GM12873 (cell line): ENCODE data around the gene MTRFR.

Experiments used
- CTCF ChIP-seq: IDR thresholded peaks from 2 replicates; pipeline ENCODE4 v1.5.1; 2012; ENCODE audit warnings: low read depth, mild to moderate bottlenecking, moderate library complexity, low read length, control low read depth; ENCODE audit not compliant: insufficient read depth; ENCODE audit errors: missing control alignments

The MTRFR gene

DNA sequence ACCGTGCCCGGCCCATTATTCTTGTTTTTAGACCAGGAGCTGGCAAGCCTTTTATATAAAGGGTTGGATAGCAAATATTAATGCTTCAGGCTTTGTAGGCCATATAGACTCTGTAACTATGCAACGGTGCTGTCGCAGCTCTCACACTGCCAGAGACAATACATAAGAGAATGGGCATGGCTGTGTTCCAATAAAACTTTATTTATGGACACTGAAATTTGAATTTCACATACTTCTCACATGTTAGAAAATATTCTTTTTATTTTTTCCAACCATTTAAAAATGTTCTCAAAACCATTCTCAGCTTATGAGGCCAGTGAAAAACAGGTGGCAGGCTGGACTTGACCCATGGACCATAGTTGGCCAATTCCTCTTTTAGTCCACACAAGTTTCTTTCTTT, 51.4 kb downstream of the MTRFR start:
- TF ChIP-seq CTCF: no peak

DNA sequence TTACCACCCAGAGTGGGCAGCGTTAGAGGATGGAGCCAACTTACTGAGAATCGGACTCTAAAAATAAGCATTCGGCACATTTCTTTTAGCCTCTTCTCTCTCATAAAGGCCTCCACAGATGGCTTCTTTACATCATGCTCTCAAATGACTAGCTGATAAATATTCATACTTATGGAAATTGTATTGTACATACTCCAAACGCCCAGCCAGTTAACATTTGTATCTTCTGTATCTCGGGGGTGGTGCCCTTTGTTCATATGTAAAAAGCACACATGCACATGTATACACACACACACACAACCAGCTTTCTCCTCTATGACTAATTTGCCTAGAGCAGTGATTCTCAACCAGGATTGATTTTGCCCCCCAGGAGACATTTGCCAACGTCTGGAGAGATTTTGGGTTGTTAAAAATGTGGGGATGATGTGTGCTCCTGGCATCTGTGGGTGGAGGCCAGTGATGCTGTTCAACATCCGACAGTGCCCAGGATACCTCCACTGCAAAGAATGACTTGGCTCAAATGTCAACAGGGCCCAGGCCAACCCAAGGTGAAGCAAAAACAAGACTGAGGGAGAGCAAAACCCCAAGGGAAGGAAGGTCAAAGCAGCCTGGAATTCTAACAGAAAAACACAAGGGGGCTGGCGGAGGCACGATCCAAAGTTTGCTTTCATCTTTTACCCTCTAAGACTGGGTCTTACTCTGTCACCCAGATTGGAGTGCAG, 53.6 kb downstream of the MTRFR start:
- no peak for TF ChIP-seq CTCF

DNA sequence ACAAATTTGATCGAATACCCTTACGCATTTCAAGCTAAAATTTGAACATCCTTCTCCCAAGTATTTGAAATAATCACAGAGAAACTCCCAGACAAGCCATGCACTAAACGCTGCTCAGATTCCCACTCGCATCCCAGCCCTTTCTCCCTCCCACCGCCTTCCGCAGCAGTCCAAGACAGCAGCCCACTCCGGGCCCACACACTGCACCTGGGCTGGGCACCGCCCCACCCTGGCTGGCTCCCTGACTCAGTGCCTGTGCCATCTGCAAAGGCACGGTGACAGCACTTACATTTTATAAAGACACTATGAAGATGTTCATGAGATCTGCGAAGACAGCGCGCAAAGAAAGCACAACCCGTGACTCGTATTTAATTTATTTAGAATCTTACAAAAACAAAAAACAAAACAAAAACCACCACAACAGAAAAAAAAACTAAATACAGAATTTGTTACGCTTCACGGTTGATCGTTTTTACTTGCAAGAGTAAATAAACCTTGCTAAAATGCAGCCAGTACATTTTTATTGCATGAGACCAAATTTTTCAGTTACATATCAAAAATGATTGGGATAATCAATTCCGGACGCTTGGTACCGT, 55.6 kb downstream of the MTRFR start:
- TF ChIP-seq CTCF: no peak

DNA sequence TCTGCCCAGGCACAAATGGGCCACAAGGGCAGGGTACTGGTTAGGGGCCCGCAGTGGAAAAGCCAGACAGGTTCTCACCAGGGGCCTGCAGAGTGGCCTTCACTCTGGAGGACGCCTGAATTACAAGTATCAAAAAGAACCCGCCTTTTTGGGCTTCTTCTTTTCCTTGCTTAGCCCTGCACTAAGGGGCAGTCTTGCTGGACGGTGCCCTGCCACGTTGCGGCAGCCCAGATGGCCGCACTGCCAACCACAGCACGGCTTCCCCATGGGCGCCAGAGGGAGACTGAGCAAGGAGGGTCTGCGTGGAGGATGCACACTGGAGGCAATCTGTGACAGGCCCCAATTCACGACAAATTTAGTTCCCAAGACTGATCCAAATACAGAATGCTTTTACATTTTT, 56.7 kb downstream of the MTRFR start:
- no peak for TF ChIP-seq CTCF

DNA sequence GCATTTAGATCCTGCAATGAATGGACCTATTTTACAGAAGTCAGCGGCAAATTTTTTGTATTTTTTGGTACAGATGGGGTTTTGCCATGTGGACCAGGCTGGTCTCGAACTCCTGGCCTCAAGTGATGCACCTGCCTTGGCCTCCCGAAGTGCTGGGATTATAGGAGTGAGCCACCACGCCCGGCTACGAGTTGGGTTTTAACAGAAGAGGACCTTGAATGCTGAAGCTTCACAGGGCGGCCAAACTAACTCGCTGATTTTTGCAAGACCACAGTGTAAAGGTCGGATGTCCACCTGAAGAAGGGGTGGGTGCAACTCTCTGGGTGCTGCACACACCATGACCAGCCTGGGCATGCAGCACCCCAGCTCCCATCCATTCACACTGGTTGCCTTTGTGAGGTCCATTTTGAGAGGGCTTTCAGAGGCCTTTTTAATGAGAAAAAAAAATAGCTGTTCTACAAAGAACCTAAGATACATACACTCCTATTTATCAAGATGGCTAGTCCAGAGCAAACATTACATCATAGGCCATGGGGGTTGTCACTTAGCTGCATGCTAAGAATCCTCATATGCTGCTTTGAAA, 60.0 kb downstream of the MTRFR start:
- no peak for TF ChIP-seq CTCF

GRCh38 chr12:123305136-123305535, 71.9 kb downstream of the MTRFR start:
- no peak for TF ChIP-seq CTCF

DNA sequence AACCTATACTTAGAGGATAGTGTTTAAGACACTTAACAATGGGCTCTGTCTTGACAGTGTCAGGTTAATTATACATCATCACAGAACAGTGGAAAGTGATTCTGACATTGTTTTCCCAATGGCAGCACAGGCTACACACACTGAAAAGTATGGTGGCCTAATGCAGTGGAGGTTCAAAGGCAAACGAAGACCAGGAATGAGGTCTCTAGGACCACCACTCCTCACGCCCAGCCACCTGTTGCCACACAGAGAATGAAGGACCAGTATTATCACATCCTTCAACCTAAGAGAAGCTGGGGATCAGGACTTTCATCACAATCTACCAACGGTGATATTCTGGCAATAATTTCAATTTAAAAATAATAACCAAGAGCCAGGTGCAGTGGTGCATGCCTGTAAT, 73.0 kb downstream of the MTRFR start:
- no peak for TF ChIP-seq CTCF
